ENCODE results near the gene DNAJC11.

The DNAJC11 gene

DNA sequence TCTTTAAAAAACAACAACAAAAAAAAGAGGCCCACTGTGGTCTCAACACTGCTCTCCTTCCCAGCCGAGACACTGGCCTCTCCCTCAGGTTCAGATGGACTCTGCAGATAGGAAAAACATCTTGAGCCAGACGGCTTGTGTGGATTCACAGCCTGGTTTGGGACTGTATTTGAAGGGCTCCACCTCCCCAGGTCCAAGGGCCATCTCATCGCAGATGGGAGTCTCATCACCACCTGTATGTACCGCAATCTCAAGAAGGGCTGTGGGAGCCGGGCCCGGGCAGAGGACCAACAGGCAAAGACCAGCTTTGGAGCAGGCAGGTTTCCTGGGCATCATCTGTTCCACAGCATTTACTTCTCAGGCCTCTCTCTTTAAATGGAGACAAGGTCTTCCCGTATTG lies 111.6 kb downstream of the DNAJC11 start:
- TF ChIP-seq, protein P1, sequence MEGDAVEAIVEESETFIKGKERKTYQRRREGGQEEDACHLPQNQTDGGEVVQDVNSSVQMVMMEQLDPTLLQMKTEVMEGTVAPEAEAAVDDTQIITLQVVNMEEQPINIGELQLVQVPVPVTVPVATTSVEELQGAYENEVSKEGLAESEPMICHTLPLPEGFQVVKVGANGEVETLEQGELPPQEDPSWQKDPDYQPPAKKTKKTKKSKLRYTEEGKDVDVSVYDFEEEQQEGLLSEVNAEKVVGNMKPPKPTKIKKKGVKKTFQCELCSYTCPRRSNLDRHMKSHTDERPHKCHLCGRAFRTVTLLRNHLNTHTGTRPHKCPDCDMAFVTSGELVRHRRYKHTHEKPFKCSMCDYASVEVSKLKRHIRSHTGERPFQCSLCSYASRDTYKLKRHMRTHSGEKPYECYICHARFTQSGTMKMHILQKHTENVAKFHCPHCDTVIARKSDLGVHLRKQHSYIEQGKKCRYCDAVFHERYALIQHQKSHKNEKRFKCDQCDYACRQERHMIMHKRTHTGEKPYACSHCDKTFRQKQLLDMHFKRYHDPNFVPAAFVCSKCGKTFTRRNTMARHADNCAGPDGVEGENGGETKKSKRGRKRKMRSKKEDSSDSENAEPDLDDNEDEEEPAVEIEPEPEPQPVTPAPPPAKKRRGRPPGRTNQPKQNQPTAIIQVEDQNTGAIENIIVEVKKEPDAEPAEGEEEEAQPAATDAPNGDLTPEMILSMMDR (IDR thresholded peaks at IDR 0.05; ENCODE audit: low read length, missing control alignments): no peak
- DNase-seq (ENCODE audit: low read depth): no peak
- no peak overlapping the region for H3K4me3 ChIP-seq (replicated peaks; ENCODE audit: low read depth, low read length)

DNA sequence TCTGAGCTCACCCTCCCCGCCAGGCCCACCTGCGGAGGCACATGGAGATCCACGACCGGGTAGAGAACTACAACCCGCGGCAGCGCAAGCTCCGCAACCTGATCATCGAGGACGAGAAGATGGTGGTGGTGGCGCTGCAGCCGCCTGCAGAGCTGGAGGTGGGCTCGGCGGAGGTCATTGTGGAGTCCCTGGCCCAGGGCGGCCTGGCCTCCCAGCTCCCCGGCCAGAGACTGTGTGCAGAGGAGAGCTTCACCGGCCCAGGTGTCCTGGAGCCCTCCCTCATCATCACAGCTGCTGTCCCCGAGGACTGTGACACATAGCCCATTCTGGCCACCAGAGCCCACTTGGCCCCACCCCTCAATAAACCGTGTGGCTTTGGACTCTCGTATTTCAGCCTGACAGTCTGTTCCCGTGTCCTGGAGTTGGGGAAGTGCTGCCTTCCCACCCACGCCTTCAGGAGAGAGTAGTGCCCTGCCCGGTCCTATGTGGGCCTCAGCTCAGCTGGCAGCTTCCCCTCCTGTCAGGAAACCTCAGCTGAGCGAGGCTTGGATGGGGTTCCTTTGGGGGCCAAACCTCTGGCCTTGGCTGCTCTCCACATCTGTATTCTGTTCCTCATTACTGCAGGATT lies 112.6 kb downstream of the DNAJC11 start:
- DNase-seq (ENCODE audit: low read depth): no peak
- TF ChIP-seq, protein P1 (IDR thresholded peaks at IDR 0.05; ENCODE audit: low read length, missing control alignments): no peak
- no peak overlapping the region for H3K4me3 ChIP-seq (replicated peaks; ENCODE audit: low read depth, low read length)

DNA sequence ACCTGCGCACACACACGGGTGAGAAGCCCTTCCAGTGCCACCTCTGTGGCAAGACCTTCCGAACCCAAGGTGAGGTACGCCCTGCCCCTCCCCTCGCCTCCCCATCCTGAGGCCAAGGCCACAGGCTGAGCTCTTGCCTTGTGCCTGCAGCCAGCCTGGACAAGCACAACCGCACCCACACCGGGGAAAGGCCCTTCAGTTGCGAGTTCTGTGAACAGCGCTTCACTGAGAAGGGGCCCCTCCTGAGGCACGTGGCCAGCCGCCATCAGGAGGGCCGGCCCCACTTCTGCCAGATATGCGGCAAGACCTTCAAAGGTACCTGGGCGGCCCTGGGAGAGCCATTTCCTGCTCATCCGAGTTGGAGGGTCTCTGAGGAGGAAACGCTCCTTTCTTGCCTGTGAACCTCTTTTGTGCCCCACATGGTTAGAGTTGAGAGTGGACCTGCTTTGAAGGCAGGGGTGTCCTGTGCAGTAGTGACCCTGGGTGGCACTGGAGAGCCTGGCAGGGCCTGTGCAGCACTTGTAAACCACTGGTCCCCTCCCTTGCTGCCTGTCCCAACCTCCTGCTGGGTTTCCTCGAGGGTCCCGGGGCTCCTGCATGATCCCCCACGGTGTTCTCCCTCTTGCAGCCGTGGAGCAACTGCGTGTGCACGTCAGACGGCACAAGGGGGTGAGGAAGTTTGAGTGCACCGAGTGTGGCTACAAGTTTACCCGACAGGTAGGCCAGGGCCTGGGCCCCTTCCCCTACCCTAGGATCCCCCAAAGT lies 113.3 kb downstream of the DNAJC11 start:
- DNase-seq (ENCODE audit: low read depth): no peak
- H3K4me3 ChIP-seq (replicated peaks; ENCODE audit: low read depth, low read length): no peak overlapping the region
- TF ChIP-seq, protein P1 (IDR thresholded peaks at IDR 0.05; ENCODE audit: low read length, missing control alignments): no peak

DNA sequence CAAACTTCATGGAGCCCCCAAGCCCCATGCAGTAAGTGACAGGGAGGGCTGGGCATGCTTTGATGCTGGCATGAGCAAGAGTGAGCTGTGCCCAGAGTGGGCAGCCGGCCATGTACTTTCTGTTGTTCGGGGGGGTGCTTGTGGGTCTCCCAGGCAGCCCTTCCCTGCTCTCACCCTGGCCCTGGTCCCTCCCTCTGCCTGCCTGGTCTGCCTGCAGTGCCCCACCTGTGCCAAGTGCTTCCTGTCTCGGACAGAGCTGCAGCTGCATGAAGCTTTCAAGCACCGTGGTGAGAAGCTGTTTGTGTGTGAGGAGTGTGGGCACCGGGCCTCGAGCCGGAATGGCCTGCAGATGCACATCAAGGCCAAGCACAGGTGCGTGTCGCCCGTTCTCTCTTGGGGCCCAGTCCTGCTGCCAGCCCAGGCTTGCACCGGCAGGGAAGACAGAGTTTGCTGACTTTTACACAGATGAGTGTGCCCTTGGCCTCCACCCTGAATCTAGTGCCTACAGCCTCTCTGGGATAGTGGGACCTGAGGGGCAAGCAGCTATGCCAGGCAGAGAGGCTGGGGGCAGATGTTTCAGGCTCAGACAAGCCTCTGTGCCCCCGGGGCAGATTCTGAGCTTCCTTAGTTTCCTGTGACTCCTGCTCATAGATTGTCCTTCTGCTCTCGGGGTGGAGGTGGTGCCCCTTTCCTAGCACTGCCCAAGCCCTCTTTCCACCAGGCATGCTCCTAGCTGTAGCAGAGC lies 114.2 kb downstream of the DNAJC11 start:
- no peak overlapping the region for H3K4me3 ChIP-seq (replicated peaks; ENCODE audit: low read depth, low read length)
- no peak for DNase-seq (ENCODE audit: low read depth)
- TF ChIP-seq, protein P1 (IDR thresholded peaks at IDR 0.05; ENCODE audit: low read length, missing control alignments): no peak

DNA sequence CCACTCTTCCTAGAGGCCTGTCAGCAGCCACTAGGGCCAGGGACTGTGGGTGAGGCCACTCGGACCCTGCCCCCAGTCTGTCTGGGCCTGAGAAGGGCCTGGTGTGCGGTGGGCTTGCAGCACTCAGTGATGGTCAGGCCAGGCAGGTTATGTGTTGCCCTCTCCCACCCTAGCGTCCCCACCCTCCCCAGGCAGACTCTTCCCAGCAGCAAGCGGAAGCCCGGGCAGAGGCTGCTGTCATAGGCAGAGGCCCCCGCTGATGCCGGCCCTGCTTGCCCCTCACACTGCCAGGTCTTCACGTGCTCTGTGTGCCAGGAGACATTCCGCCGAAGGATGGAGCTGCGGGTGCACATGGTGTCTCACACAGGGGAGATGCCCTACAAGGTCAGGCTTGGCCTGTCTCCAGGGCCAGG lies 115.2 kb downstream of the DNAJC11 start:
- no peak overlapping the region for H3K4me3 ChIP-seq (replicated peaks; ENCODE audit: low read depth, low read length)
- TF ChIP-seq, protein P1 (IDR thresholded peaks at IDR 0.05; ENCODE audit: low read length, missing control alignments): no peak
- no peak for DNase-seq (ENCODE audit: low read depth)

DNA sequence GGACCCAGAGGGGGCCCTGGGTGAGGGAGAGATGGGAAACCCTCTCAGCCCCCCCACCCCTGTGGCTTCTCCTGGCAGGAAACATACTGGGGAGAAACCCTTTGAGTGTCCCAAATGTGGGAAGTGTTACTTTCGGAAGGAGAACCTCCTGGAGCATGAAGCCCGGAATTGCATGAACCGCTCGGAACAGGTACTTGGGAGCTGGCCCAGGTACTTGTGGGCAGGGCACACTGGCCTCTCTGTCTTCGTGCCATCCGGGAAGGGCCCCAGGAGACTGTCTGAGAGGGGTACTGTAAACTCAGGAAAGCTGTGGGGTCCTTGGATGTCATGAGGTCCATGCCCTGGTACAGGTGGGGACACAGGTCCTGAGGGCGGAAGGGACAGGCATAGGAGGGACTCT lies 115.8 kb downstream of the DNAJC11 start:
- H3K4me3 ChIP-seq (replicated peaks; ENCODE audit: low read depth, low read length): no peak overlapping the region
- TF ChIP-seq, protein P1 (IDR thresholded peaks at IDR 0.05; ENCODE audit: low read length, missing control alignments): no peak
- no peak for DNase-seq (ENCODE audit: low read depth)
